Naive B cell (primary cell): ENCODE data around the gene HOXA7. TPM values are rescaled to one million over a fixed set of nuclear protein-coding genes. Genes with fewer than 3 reads are reported as not detected.

ENCODE experiments used
- ATAC-seq, 2 donors: fragments of 150-1000 bp; cut with Tn5 transposase; 2 replicates each; pipeline ENCODE4 v1.10.0; 2021; ENCODE audit warnings: low read depth in 2 of 2, mild to moderate bottlenecking in 2 of 2, moderate library complexity in 2 of 2
- DNase-seq: peaks from one replicate; pipeline ENCODE4 v3.0.0; 2022
- H3K27ac Mint-ChIP-seq, 6 donors: one replicate each; pipeline ENCODE4 v1.8.0; 2020 to 2022; ENCODE audit warnings: mild to moderate bottlenecking in 6 of 6, mixed read lengths in 6 of 6, moderate library complexity in 5 of 6, inconsistent platforms in 2 of 6
- H3K27me3 Mint-ChIP-seq, 3 donors: one replicate each; pipeline ENCODE4 v1.8.0; 2021 to 2022; ENCODE audit warnings: mixed read lengths in 3 of 3, mild to moderate bottlenecking in 1 of 3
- H3K36me3 Mint-ChIP-seq, 2 donors: one replicate each; pipeline ENCODE4 v1.8.0; 2020 to 2022; ENCODE audit warnings: mixed read lengths in 2 of 2, inconsistent platforms in 1 of 2, mild to moderate bottlenecking in 1 of 2
- H3K4me1 Mint-ChIP-seq, 3 donors: one replicate each; pipeline ENCODE4 v1.8.0; 2020 to 2022; ENCODE audit warnings: mixed read lengths in 3 of 3, inconsistent platforms in 1 of 3, mild to moderate bottlenecking in 1 of 3, moderate library complexity in 1 of 3
- H3K4me3 Mint-ChIP-seq, 8 donors: one replicate each; pipeline ENCODE4 v1.8.0; 2020 to 2022; ENCODE audit warnings: mild to moderate bottlenecking in 8 of 8, mixed read lengths in 8 of 8, moderate library complexity in 8 of 8, inconsistent platforms in 2 of 8
- H3K9me3 Mint-ChIP-seq, 7 donors: one replicate each; pipeline ENCODE4 v1.8.0; 2020 to 2022; ENCODE audit warnings: mixed read lengths in 7 of 7, mild to moderate bottlenecking in 5 of 7, inconsistent platforms in 2 of 7, moderate library complexity in 1 of 7
- polyA plus RNA-seq, 6 donors: library from polyadenylated mRNA; unstranded; fragments of 300-500 nt; fragmentation: Illumina TruSeq; gene quantifications; one replicate each; pipeline ENCODE4 v1.2.3, GENCODE V29; 2021; ENCODE audit warnings: low read depth in 6 of 6

The HOXA7 gene
- polyA plus RNA-seq = not detected

DNA sequence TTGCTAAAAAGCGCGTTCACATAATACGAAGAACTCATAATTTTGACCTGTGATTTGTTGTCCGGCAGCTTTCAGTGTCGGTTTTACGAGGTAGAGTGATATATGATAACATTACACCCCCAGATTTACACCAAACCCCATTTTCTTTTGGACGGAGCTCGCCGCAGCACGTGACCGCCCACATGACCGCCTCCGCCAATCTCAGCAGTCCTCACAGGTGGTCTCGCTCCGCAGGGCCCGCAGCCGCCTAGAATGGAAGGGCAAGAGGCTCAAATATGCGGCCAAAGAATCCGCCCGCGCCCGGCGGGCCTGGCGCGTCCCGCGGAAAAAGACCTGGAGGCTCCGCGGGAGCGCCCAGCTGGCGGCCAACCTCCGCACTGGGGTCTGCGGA lies at the start of gene HOXA7:
HOXA7 (minus strand) TSS at position 168 of the 391 bp plus-strand sequence; CDS start at position 38, 130 bp downstream.
- H3K27me3 Mint-ChIP-seq = peaks cover 56 to 82% (median 65%) of the 10 kb centered on the region in 3 donors
- H3K4me1 Mint-ChIP-seq = peaks cover 28 to 50% (median 48%) of the 10 kb centered on the region in 3 donors
- DNase-seq = no peak
- no peak for ATAC-seq
- peaks cover 0 to 35% (median 5%) of the 10 kb centered on the region in 7 donors for H3K9me3 Mint-ChIP-seq
- peak within 1 kb of the TSS; percentile 21 to 81 (median 70) for H3K4me3 Mint-ChIP-seq
- peaks cover 0 to 15% of the 10 kb centered on the region in 2 donors for H3K36me3 Mint-ChIP-seq
- H3K27ac Mint-ChIP-seq = peak within 1 kb of the TSS in 4 of 6 donors; percentile 88 to 99 (median 97)

GRCh38 chr7:27205325-27206280 lies 49.1 kb upstream of the HOXA7 start:
- Mint-ChIP-seq H3K4me1 (peaks cover 30 to 45% (median 32%) of the 10 kb centered on the region in 3 donors), H3K4me3 (peak overlapping the region in 5 of 8 donors; percentile 14 to 78 (median 42)), H3K36me3 (peaks cover 0 to 5% of the 10 kb centered on the region in 2 donors), H3K9me3 (peaks cover 0 to 29% (median 9%) of the 10 kb centered on the region in 7 donors), H3K27me3 (peaks cover 92 to 98% (median 96%) of the 10 kb centered on the region in 3 donors), H3K27ac (peak overlapping the region in 3 of 6 donors; percentile 76 to 98 (median 95))
- DNase-seq (no peak), ATAC-seq (no peak)

GRCh38 chr7:27204851-27205322 lies 48.4 kb upstream of the HOXA7 start:
- DNase-seq (no peak), ATAC-seq (no peak)
- Mint-ChIP-seq H3K4me1 (peaks cover 28 to 42% (median 33%) of the 10 kb centered on the region in 3 donors), H3K9me3 (peaks cover 0 to 30% (median 9%) of the 10 kb centered on the region in 7 donors), H3K27me3 (peaks cover 88 to 98% (median 96%) of the 10 kb centered on the region in 3 donors), H3K4me3 (peak overlapping the region in 6 of 8 donors; percentile 18 to 85 (median 56)), H3K27ac (peak overlapping the region in 4 of 6 donors; percentile 12 to 86 (median 50)), H3K36me3 (peaks cover 0 to 5% of the 10 kb centered on the region in 2 donors)

DNA sequence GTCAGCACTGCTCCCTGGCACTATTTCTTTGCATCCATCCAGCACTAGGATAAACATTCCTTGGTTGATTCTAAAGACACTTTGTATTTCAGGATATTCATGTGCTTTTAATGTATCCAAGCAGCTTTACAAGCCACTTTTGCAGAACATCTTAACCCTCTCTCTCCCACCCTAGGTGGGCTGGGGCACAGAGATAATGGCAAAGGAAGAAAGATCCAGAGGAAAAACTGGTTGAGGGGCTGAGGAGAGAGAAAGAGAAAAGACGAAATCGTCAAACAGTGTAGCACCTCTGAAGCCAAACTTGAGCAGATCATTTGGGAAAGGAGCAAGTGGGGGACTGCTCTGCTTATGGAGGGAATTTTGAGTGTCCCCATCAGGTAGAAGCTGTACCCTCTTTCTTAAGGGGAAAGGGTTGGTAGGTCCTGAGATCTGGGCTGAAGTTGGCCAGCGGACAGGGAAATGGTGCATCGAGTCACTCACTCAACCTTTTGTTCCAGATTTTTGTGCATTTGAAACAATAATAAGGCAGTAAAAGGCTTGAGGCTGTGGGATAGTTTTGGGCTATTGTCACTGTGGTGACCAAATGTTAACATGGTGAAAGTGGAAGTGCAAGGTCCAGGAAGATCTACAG lies 47.6 kb upstream of the HOXA7 start:
- peak overlapping the region in 5 of 6 donors; percentile 52 to 96 (median 86) for H3K27ac Mint-ChIP-seq
- H3K9me3 Mint-ChIP-seq = peaks cover 0 to 30% (median 9%) of the 10 kb centered on the region in 7 donors

GRCh38 chr7:27203365-27203953 lies 47.0 kb upstream of the HOXA7 start:
- H3K27me3 Mint-ChIP-seq = peaks cover 75 to 96% (median 93%) of the 10 kb centered on the region in 3 donors
- no peak for DNase-seq
- peak overlapping the region in 2 of 6 donors; percentile 52 to 72 for H3K27ac Mint-ChIP-seq
- peaks cover 30 to 43% (median 42%) of the 10 kb centered on the region in 3 donors for H3K4me1 Mint-ChIP-seq
- peaks cover 0 to 5% of the 10 kb centered on the region in 2 donors for H3K36me3 Mint-ChIP-seq
- peaks cover 0 to 30% (median 9%) of the 10 kb centered on the region in 7 donors for H3K9me3 Mint-ChIP-seq
- ATAC-seq = no peak
- H3K4me3 Mint-ChIP-seq = peak overlapping the region in 3 of 8 donors; percentile 25 to 85 (median 37)

More for the DNA sequence above, 47.6 kb upstream of the HOXA7 start:
- no peak for DNase-seq
- H3K4me1 Mint-ChIP-seq = peaks cover 30 to 42% (median 36%) of the 10 kb centered on the region in 3 donors
- peaks cover 80 to 96% (median 93%) of the 10 kb centered on the region in 3 donors for H3K27me3 Mint-ChIP-seq
- H3K4me3 Mint-ChIP-seq = peak overlapping the region in 2 of 8 donors; percentile 19 to 85
- peaks cover 0 to 5% of the 10 kb centered on the region in 2 donors for H3K36me3 Mint-ChIP-seq
- no peak for ATAC-seq

GRCh38 chr7:27202862-27203134 lies 46.3 kb upstream of the HOXA7 start:
- H3K36me3 Mint-ChIP-seq = peaks cover 0 to 5% of the 10 kb centered on the region in 2 donors
- peak overlapping the region in 4 of 8 donors; percentile 37 to 85 (median 52) for H3K4me3 Mint-ChIP-seq
- H3K4me1 Mint-ChIP-seq = peaks cover 35 to 48% (median 48%) of the 10 kb centered on the region in 3 donors
- peak overlapping the region in 2 of 6 donors; percentile 50 to 79 for H3K27ac Mint-ChIP-seq
- DNase-seq = no peak
- H3K27me3 Mint-ChIP-seq = peaks cover 75 to 96% (median 94%) of the 10 kb centered on the region in 3 donors
- H3K9me3 Mint-ChIP-seq = peaks cover 0 to 30% (median 13%) of the 10 kb centered on the region in 7 donors
- no peak for ATAC-seq

DNA sequence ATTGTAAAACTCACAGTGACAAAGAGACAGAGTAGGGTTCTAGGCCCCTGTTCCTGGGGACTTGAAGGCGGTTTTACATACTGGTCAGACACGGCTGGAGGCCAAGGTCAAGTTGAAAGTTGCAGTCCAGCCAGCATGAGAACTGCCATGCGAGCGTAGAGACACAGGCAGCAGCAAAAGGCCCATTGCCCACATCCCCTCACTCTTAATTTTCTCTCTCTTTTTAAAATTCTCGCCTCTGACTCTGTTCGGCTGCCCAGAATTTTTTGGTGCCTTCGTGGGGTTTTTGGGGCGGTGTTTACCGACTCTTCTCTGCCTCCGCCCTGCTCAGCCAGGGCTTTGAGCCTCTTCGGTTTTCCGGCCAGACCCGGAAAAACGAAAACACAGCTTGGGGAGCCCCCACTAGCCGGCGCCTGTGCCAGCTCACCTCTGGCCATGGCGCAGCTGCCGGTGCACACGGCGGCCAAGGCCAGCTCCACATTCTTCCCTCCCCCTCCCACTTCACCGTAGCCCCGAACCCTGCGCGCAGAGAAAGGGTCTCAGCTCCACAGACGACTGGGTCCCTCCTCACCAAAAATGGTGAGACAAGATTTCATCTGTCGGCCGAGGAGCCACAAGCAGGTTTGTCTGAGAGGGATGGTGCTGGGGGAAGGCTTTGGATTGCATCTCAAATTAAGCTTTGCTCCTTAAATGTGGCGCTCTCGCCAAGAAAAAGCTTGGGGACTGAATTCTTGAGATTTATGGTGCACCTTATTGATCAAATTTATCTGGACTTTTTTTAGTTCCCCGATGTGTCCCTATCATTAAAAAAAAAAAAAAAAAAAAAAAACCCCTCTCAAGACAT lies 45.8 kb upstream of the HOXA7 start:
- Mint-ChIP-seq H3K27ac (peak overlapping the region in 2 of 6 donors; percentile 74 to 97), H3K4me1 (peaks cover 35 to 48% (median 48%) of the 10 kb centered on the region in 3 donors), H3K9me3 (peaks cover 0 to 30% (median 13%) of the 10 kb centered on the region in 7 donors), H3K27me3 (peaks cover 75 to 96% (median 94%) of the 10 kb centered on the region in 3 donors), H3K4me3 (peak overlapping the region in 5 of 8 donors; percentile 70 to 86 (median 83)), H3K36me3 (peaks cover 0 to 9% of the 10 kb centered on the region in 2 donors)
- DNase-seq (no peak), ATAC-seq (no peak)

GRCh38 chr7:27201580-27202017 lies 45.1 kb upstream of the HOXA7 start:
- peaks cover 35 to 48% (median 48%) of the 10 kb centered on the region in 3 donors for H3K4me1 Mint-ChIP-seq
- peak overlapping the region; percentile 54 to 90 (median 83) for H3K4me3 Mint-ChIP-seq
- H3K27ac Mint-ChIP-seq = peak overlapping the region in 3 of 6 donors; percentile 24 to 97 (median 74)
- peaks cover 72 to 94% (median 88%) of the 10 kb centered on the region in 3 donors for H3K27me3 Mint-ChIP-seq
- ATAC-seq = no peak
- H3K36me3 Mint-ChIP-seq = peaks cover 0 to 9% of the 10 kb centered on the region in 2 donors
- no peak for DNase-seq
- H3K9me3 Mint-ChIP-seq = peaks cover 0 to 28% (median 12%) of the 10 kb centered on the region in 7 donors

GRCh38 chr7:27200761-27201579 lies 44.5 kb upstream of the HOXA7 start:
- peak; percentile 48 for DNase-seq
- Mint-ChIP-seq H3K4me1 (peaks cover 35 to 47% (median 46%) of the 10 kb centered on the region in 3 donors), H3K36me3 (peaks cover 0 to 6% of the 10 kb centered on the region in 2 donors), H3K27me3 (peaks cover 72 to 94% (median 87%) of the 10 kb centered on the region in 3 donors), H3K27ac (peak overlapping the region in 4 of 6 donors; percentile 22 to 97 (median 57)), H3K4me3 (peak overlapping the region; percentile 54 to 90 (median 83)), H3K9me3 (peaks cover 0 to 22% (median 10%) of the 10 kb centered on the region in 7 donors)
- ATAC-seq = peak; percentile 63 to 75

- DNase-seq = no peak
Measured at GRCh38 chr7:27199849-27200760, 43.6 kb upstream of the HOXA7 start, which contains the start of gene HOXA13. Gene HOXA13 (minus strand): TSS chr7:27200091. CDS start chr7:27200077, 14 bp downstream.

More at GRCh38 chr7:27199849-27200760, 43.6 kb upstream of the HOXA7 start, which contains the start of gene HOXA13:
- ATAC-seq = peak; percentile 38 to 47
- Mint-ChIP-seq H3K4me1 (peaks cover 32 to 40% (median 40%) of the 10 kb centered on the region in 3 donors), H3K4me3 (peak within 1 kb of the TSS; percentile 81 to 91 (median 86)), H3K27ac (peak within 1 kb of the TSS in 4 of 6 donors; percentile 44 to 92 (median 88)), H3K36me3 (peaks cover 0 to 4% of the 10 kb centered on the region in 2 donors), H3K27me3 (peaks cover 72 to 94% (median 78%) of the 10 kb centered on the region in 3 donors), H3K9me3 (peaks cover 0 to 19% (median 10%) of the 10 kb centered on the region in 7 donors)
